ENCODE measurements around the gene SUMF2. TPM values are rescaled to one million over a fixed set of nuclear protein-coding genes. Genes with fewer than 3 reads are reported as not detected.
A peak's percentile ranks its signal among the peaks of the same experiment; 100 is the strongest.

The SUMF2 gene
- total and polyA plus RNA-seq, 2 of the 13 experiments (the other 11 are each of a cell fraction or from before 2014, with no cell fraction given) = 48.9 to 54.4 TPM

GRCh38 chr7:56033671-56034432, 30.2 kb upstream of the SUMF2 start (continued):
- TF ChIP-seq CTCF (CRISPR knock-in tag; IDR thresholded peaks at IDR 0.05) (peak; percentile 34), YEATS2 (CRISPR knock-in tag; IDR thresholded peaks at IDR 0.05; ENCODE audit: borderline replicate concordance) (no peak), ZBTB2 (CRISPR knock-in tag; IDR thresholded peaks at IDR 0.05; ENCODE audit: low read depth) (no peak), ZNF644 (CRISPR knock-in tag; IDR thresholded peaks at IDR 0.05; ENCODE audit: low read depth) (no peak), ZSCAN25 (CRISPR knock-in tag; IDR thresholded peaks at IDR 0.05) (peak; percentile 62; the same call in 1 of the 2 replicates), KDM1A (CRISPR knock-in tag; IDR thresholded peaks at IDR 0.05) (no peak), U2AF1 (optimal IDR thresholded peaks at IDR 0.05; ENCODE audit: low read depth, low read length) (peak; percentile 77), ZNF205 (CRISPR knock-in tag; IDR thresholded peaks at IDR 0.05) (peak; percentile 63; the same call in 1 of the 2 replicates), ZNF512 (CRISPR knock-in tag; IDR thresholded peaks at IDR 0.05) (0 out of 2 replicates have a peak, but pooled peaks have one; percentile 40), ZNF607 (CRISPR knock-in tag; IDR thresholded peaks at IDR 0.05; ENCODE audit: borderline replicate concordance) (no peak), TCF7L2 (IDR thresholded peaks at IDR 0.05; ENCODE audit: low read depth, low read length) (no peak), ZNF430 (CRISPR knock-in tag; IDR thresholded peaks at IDR 0.05) (no peak; the same call in 1 of the 2 replicates), PAXIP1 (CRISPR knock-in tag; conservative IDR thresholded peaks at IDR 0.05) (peak; percentile 55), ZNF34 (CRISPR knock-in tag; IDR thresholded peaks at IDR 0.05; ENCODE audit: borderline replicate concordance) (no peak), MED13 (CRISPR knock-in tag; IDR thresholded peaks at IDR 0.05) (no peak), TBX2 (CRISPR knock-in tag; IDR thresholded peaks at IDR 0.05; ENCODE audit: borderline replicate concordance) (peak; percentile 61; the same call in 1 of the 2 replicates), SAP130 (CRISPR knock-in tag; IDR thresholded peaks at IDR 0.05; ENCODE audit: low read depth) (peak; percentile 63), SIX4 (CRISPR knock-in tag; IDR thresholded peaks at IDR 0.05) (no peak), GMEB1 (CRISPR knock-in tag; IDR thresholded peaks at IDR 0.05; ENCODE audit: borderline replicate concordance) (peak; percentile 61; the same call in 1 of the 2 replicates), ZNF468 (CRISPR knock-in tag; IDR thresholded peaks at IDR 0.05) (no peak)

Data from HepG2 (cell line).